CD8-positive, alpha-beta memory T cell (primary cell): Measurements from ENCODE around the gene BTBD1. TPM values are rescaled to one million over a fixed set of nuclear protein-coding genes. Genes with fewer than 3 reads are reported as not detected.
"Not testable (repeated sequence)": the region's sequence is repeated elsewhere in the genome, so short reads cannot be mapped to it uniquely, and the experiment has no call there.

Experiments
- CTCF ChIA-PET: fragments of 350-600 bp; sonication (Branson Sonifier 250); formaldehyde crosslinking; loops from one replicate; lab custom pipeline; 2021; ENCODE audit warnings: antibody characterized with exemption; lab: Charles Lee
- POLR2A ChIA-PET: fragments of 350-600 bp; sonication (Branson Sonifier 250); formaldehyde crosslinking; loops from one replicate; lab custom pipeline; 2021; ENCODE audit warnings: antibody characterized with exemption; lab: Charles Lee
- DNase-seq, 5 donors: peaks; one replicate each; pipeline versions ENCODE4 v3.0.0 to v3.0.0-alpha.2; 2020 to 2022; ENCODE audit warnings: mixed read lengths in 1 of 5
- H3K27ac ChIP-seq: one replicate; pipeline ENCODE4 v1.7.0; 2013; ENCODE audit warnings: low read depth, mild to moderate bottlenecking, low read length, moderate library complexity
- H3K27me3 ChIP-seq: 2 replicates; pipeline ENCODE4 v1.7.0; 2013; ENCODE audit warnings: low read length, mild to moderate bottlenecking; ENCODE audit not compliant: insufficient read depth, poor library complexity, severe bottlenecking
- H3K36me3 ChIP-seq: 2 replicates; pipeline ENCODE4 v1.7.0; 2013; ENCODE audit warnings: mild to moderate bottlenecking, low read length, moderate library complexity; ENCODE audit not compliant: insufficient read depth
- H3K4me1 ChIP-seq: 2 replicates; pipeline ENCODE4 v1.7.0; 2013; ENCODE audit warnings: mild to moderate bottlenecking, low read length, moderate library complexity; ENCODE audit not compliant: insufficient read depth
- H3K4me3 ChIP-seq: 2 replicates; pipeline ENCODE4 v1.7.0; 2013; ENCODE audit warnings: mild to moderate bottlenecking, low read length
- H3K9me3 ChIP-seq: 2 replicates; pipeline ENCODE4 v1.7.0; 2013; ENCODE audit warnings: mild to moderate bottlenecking, low read length
- H3K27ac Mint-ChIP-seq, 8 donors: one replicate each; pipeline ENCODE4 v1.8.0; 2020 to 2021; ENCODE audit warnings: mixed read lengths in 8 of 8, mild to moderate bottlenecking in 6 of 8, inconsistent platforms in 3 of 8, moderate library complexity in 3 of 8
- H3K27me3 Mint-ChIP-seq, 2 donors: one replicate each; pipeline ENCODE4 v1.8.0; 2020 to 2021; ENCODE audit warnings: mixed read lengths in 2 of 2, mild to moderate bottlenecking in 1 of 2, moderate library complexity in 1 of 2
- H3K36me3 Mint-ChIP-seq, 3 donors: one replicate each; pipeline ENCODE4 v1.8.0; 2020 to 2021; ENCODE audit warnings: mixed read lengths in 3 of 3, inconsistent platforms in 1 of 3, mild to moderate bottlenecking in 1 of 3
- H3K4me1 Mint-ChIP-seq, 3 donors: one replicate each; pipeline ENCODE4 v1.8.0; 2020 to 2021; ENCODE audit warnings: mixed read lengths in 3 of 3, inconsistent platforms in 1 of 3, mild to moderate bottlenecking in 1 of 3
- H3K4me3 Mint-ChIP-seq, 7 donors: one replicate each; pipeline ENCODE4 v1.8.0; 2020 to 2021; ENCODE audit warnings: mixed read lengths in 7 of 7, mild to moderate bottlenecking in 6 of 7, moderate library complexity in 4 of 7, inconsistent platforms in 2 of 7
- H3K9me3 Mint-ChIP-seq, 5 donors: one replicate each; pipeline ENCODE4 v1.8.0; 2020 to 2022; ENCODE audit warnings: mixed read lengths in 5 of 5, mild to moderate bottlenecking in 3 of 5, moderate library complexity in 2 of 5, inconsistent platforms in 1 of 5
- polyA plus RNA-seq: library from polyadenylated mRNA; unstranded; fragments of 300-500 nt; fragmentation: Illumina TruSeq; gene quantifications from one replicate; pipeline ENCODE4 v1.2.3, GENCODE V29; 2021
- total RNA-seq, 2 experiments: library from RNA; stranded (reverse); gene quantifications; one replicate each; pipeline ENCODE4 v1.2.3, GENCODE V29; 2021

Gene BTBD1
- total and polyA plus RNA-seq, 3 experiments from 2014 or later: 47.4 to 57.7 (median 55.5) TPM

GRCh38 chr15:83090465-83090864 is 23.4 kb upstream of the BTBD1 start:
- no peaks in the 10 kb centered on the region for H3K4me1 Mint-ChIP-seq
- H3K4me3 Mint-ChIP-seq: no peak overlapping the region
- Histone ChIP-seq H3K27ac (no peak overlapping the region), H3K36me3 (no peaks in the 10 kb centered on the region), H3K4me3 (no peak overlapping the region), H3K27me3 (no peaks in the 10 kb centered on the region), H3K4me1 (no peaks in the 10 kb centered on the region), H3K9me3 (no peaks in the 10 kb centered on the region)
- ChIA-PET CTCF (interaction anchor here (1.1 kb wide), 1 partner anchor 11 kb away, joined by 3 read pairs; no protein-coding TSS in a partner anchor), POLR2A (no interaction called here)
- no peak overlapping the region for H3K27ac Mint-ChIP-seq
- no peaks in the 10 kb centered on the region for H3K9me3 Mint-ChIP-seq
- no peak for DNase-seq
- peaks cover 7 to 25% of the 10 kb centered on the region in 2 donors for H3K27me3 Mint-ChIP-seq
- peaks cover 0 to 3% (median 0%) of the 10 kb centered on the region in 3 donors for H3K36me3 Mint-ChIP-seq

GRCh38 chr15:83088876-83089275 is 21.8 kb upstream of the BTBD1 start:
- no peaks in the 10 kb centered on the region for H3K27me3 ChIP-seq
- no peaks in the 10 kb centered on the region for H3K4me1 Mint-ChIP-seq
- H3K9me3 Mint-ChIP-seq: no peaks in the 10 kb centered on the region
- no peak overlapping the region for H3K27ac Mint-ChIP-seq
- no peak overlapping the region for H3K4me3 ChIP-seq
- no peaks in the 10 kb centered on the region for H3K9me3 ChIP-seq
- H3K36me3 ChIP-seq: no peaks in the 10 kb centered on the region
- no peak overlapping the region for H3K4me3 Mint-ChIP-seq
- H3K27ac ChIP-seq: no peak overlapping the region
- H3K36me3 Mint-ChIP-seq: peaks cover 0 to 3% (median 0%) of the 10 kb centered on the region in 3 donors
- H3K27me3 Mint-ChIP-seq: peaks cover 12 to 31% of the 10 kb centered on the region in 2 donors
- ChIA-PET POLR2A (no interaction called here), CTCF (no interaction called here)
- no peaks in the 10 kb centered on the region for H3K4me1 ChIP-seq
- DNase-seq: no peak

- no peak overlapping the region for H3K27ac ChIP-seq
- no peak overlapping the region for H3K4me3 ChIP-seq
- POLR2A ChIA-PET: no interaction called here
Measured at GRCh38 chr15:83087576-83087975, 20.5 kb upstream of the BTBD1 start.

GRCh38 chr15:83085864-83086552 is 19.0 kb upstream of the BTBD1 start:
- H3K27ac Mint-ChIP-seq, H3K4me3 ChIP-seq, DNase-seq, H3K4me1 Mint-ChIP-seq, H3K36me3 ChIP-seq, H3K4me1 ChIP-seq, H3K36me3 Mint-ChIP-seq, H3K9me3 ChIP-seq, CTCF ChIA-PET, H3K9me3 Mint-ChIP-seq, H3K4me3 Mint-ChIP-seq, H3K27ac ChIP-seq, POLR2A ChIA-PET, H3K27me3 ChIP-seq: not testable (repeated sequence)
- peaks cover 12 to 46% of the 10 kb centered on the region in 2 donors for H3K27me3 Mint-ChIP-seq

More at GRCh38 chr15:83087576-83087975, 20.5 kb upstream of the BTBD1 start:
- Mint-ChIP-seq H3K36me3 (peaks cover 0 to 3% (median 0%) of the 10 kb centered on the region in 3 donors), H3K9me3 (no peaks in the 10 kb centered on the region), H3K4me1 (no peaks in the 10 kb centered on the region), H3K27me3 (peaks cover 12 to 38% of the 10 kb centered on the region in 2 donors), H3K4me3 (no peak overlapping the region), H3K27ac (no peak overlapping the region)
- Histone ChIP-seq H3K36me3 (no peaks in the 10 kb centered on the region), H3K27me3 (no peaks in the 10 kb centered on the region), H3K9me3 (no peaks in the 10 kb centered on the region), H3K4me1 (no peaks in the 10 kb centered on the region)
- no peak for DNase-seq
- CTCF ChIA-PET: no interaction called here

- peaks cover 12 to 44% of the 10 kb centered on the region in 2 donors for H3K27me3 Mint-ChIP-seq
- H3K36me3 Mint-ChIP-seq, H3K4me1 ChIP-seq, POLR2A ChIA-PET, H3K4me1 Mint-ChIP-seq, H3K4me3 ChIP-seq, DNase-seq, H3K27me3 ChIP-seq, H3K4me3 Mint-ChIP-seq, H3K36me3 ChIP-seq, H3K27ac Mint-ChIP-seq, H3K9me3 ChIP-seq, H3K27ac ChIP-seq, CTCF ChIA-PET, H3K9me3 Mint-ChIP-seq: not testable (repeated sequence)
Measured at GRCh38 chr15:83085461-83085860, 18.4 kb upstream of the BTBD1 start.

GRCh38 chr15:83082730-83083386 is 15.8 kb upstream of the BTBD1 start:
- no peak overlapping the region for H3K4me3 Mint-ChIP-seq
- H3K27me3 ChIP-seq: no peaks in the 10 kb centered on the region
- ChIA-PET POLR2A (no interaction called here), CTCF (no interaction called here)
- H3K9me3 ChIP-seq: no peaks in the 10 kb centered on the region
- no peaks in the 10 kb centered on the region for H3K9me3 Mint-ChIP-seq
- H3K36me3 ChIP-seq: no peaks in the 10 kb centered on the region
- no peak overlapping the region for H3K4me3 ChIP-seq
- H3K27ac Mint-ChIP-seq: no peak overlapping the region
- H3K36me3 Mint-ChIP-seq: no peaks in the 10 kb centered on the region
- DNase-seq: no peak
- H3K27ac ChIP-seq: no peak overlapping the region
- H3K4me1 ChIP-seq: no peaks in the 10 kb centered on the region
- peaks cover 3 to 6% (median 5%) of the 10 kb centered on the region in 3 donors for H3K4me1 Mint-ChIP-seq
- H3K27me3 Mint-ChIP-seq: peaks cover 16 to 46% of the 10 kb centered on the region in 2 donors

- Histone ChIP-seq H3K27ac (no peak overlapping the region), H3K9me3 (no peaks in the 10 kb centered on the region), H3K4me3 (no peak overlapping the region), H3K4me1 (no peaks in the 10 kb centered on the region), H3K27me3 (no peaks in the 10 kb centered on the region), H3K36me3 (no peaks in the 10 kb centered on the region)
- Mint-ChIP-seq H3K27ac (no peak overlapping the region), H3K4me1 (peaks cover 3 to 6% (median 5%) of the 10 kb centered on the region in 3 donors), H3K27me3 (peaks cover 16 to 58% of the 10 kb centered on the region in 2 donors), H3K9me3 (no peaks in the 10 kb centered on the region), H3K4me3 (no peak overlapping the region), H3K36me3 (no peaks in the 10 kb centered on the region)
- POLR2A ChIA-PET: no interaction called here
- DNase-seq: no peak
- CTCF ChIA-PET: interaction anchor here (1.1 kb wide), 1 partner anchor 25 kb away, joined by 3 read pairs; no protein-coding TSS in a partner anchor
Measured at GRCh38 chr15:83081256-83082014, 14.4 kb upstream of the BTBD1 start.

GRCh38 chr15:83078712-83079111 is 11.7 kb upstream of the BTBD1 start:
- H3K27me3 Mint-ChIP-seq: peaks cover 16 to 61% of the 10 kb centered on the region in 2 donors
- ChIA-PET CTCF (no interaction called here), POLR2A (no interaction called here)
- H3K4me1 ChIP-seq: no peaks in the 10 kb centered on the region
- DNase-seq: no peak
- peaks cover 3 to 6% (median 5%) of the 10 kb centered on the region in 3 donors for H3K4me1 Mint-ChIP-seq
- H3K9me3 ChIP-seq: no peaks in the 10 kb centered on the region
- no peak overlapping the region for H3K27ac ChIP-seq
- peaks cover 4 to 12% (median 7%) of the 10 kb centered on the region in 5 donors for H3K9me3 Mint-ChIP-seq
- no peaks in the 10 kb centered on the region for H3K27me3 ChIP-seq
- H3K36me3 Mint-ChIP-seq: peaks cover 0 to 10% (median 0%) of the 10 kb centered on the region in 3 donors
- no peak overlapping the region for H3K27ac Mint-ChIP-seq
- no peak overlapping the region for H3K4me3 ChIP-seq
- H3K4me3 Mint-ChIP-seq: no peak overlapping the region
- H3K36me3 ChIP-seq: no peaks in the 10 kb centered on the region
